Neutrophil (primary cell): ENCODE results near the gene ZNF780A.

Source experiments
- H3K27ac ChIP-seq: fragments of 200-600 bp; sonication (generic); 2 replicates; pipeline ENCODE4 v1.5.1; 2016; ENCODE audit warnings: mild to moderate bottlenecking, moderate library complexity
- H3K27me3 ChIP-seq: fragments of 200-600 bp; sonication (generic); 2 replicates; pipeline ENCODE4 v1.6.0; 2016; ENCODE audit warnings: mild to moderate bottlenecking
- H3K36me3 ChIP-seq: fragments of 200-600 bp; sonication (generic); 2 replicates; pipeline ENCODE4 v1.5.1; 2017
- H3K4me1 ChIP-seq, 2 experiments: fragments of 200-600 bp in 1 of 2; sonication (generic) in 1 of 2; 1 replicate in 1 of 2; 2 replicates in 1 of 2; pipeline versions ENCODE4 v1.5.1 to v1.6.1; 2013 to 2016; ENCODE audit warnings: low read depth in 1 of 2, low read length in 1 of 2, mild to moderate bottlenecking in 1 of 2, moderate library complexity in 1 of 2; ENCODE audit not compliant: control insufficient read depth in 1 of 2, insufficient read depth in 1 of 2
- H3K4me3 ChIP-seq, 2 experiments: fragments of 200-600 bp in 1 of 2; sonication (generic) in 1 of 2; 1 replicate in 1 of 2; 2 replicates in 1 of 2; pipeline ENCODE4 v1.5.1; 2013 to 2016; ENCODE audit warnings: low read depth in 1 of 2, low read length in 1 of 2, mild to moderate bottlenecking in 1 of 2, moderate library complexity in 1 of 2
- H3K9me3 ChIP-seq: fragments of 200-600 bp; sonication (generic); 2 replicates; pipeline ENCODE4 v1.5.1; 2016
- CTCF ChIP-seq: fragments of 200-600 bp; sonication (generic); IDR thresholded peaks from 2 replicates; pipeline ENCODE4 v1.5.1; 2016; ENCODE audit warnings: antibody characterized with exemption

The ZNF780A gene

GRCh38 chr19:40090241-40091204 lies at the start of gene ZNF780A:
TSS of gene ZNF780A (minus strand) at chr19:40090943. CDS start at chr19:40084753, 6,190 bp downstream.
- TF ChIP-seq CTCF: no peak
- H3K4me1 ChIP-seq: peaks cover 24 to 38% of the 10 kb centered on the region in 2 experiments
- H3K27me3 ChIP-seq: peaks cover 33% of the 10 kb centered on the region
- H3K4me3 ChIP-seq: peak within 1 kb of the TSS; percentile 76 to 97
- H3K36me3 ChIP-seq: no peaks in the 10 kb centered on the region
- H3K27ac ChIP-seq: peak within 1 kb of the TSS; percentile 90
- no peaks in the 10 kb centered on the region for H3K9me3 ChIP-seq

- Histone ChIP-seq H3K4me1 (peaks cover 10 to 11% of the 10 kb centered on the region in 2 experiments), H3K4me3 (no peak overlapping the region), H3K27ac (no peak overlapping the region), H3K9me3 (no peaks in the 10 kb centered on the region), H3K36me3 (no peaks in the 10 kb centered on the region), H3K27me3 (peaks cover 35% of the 10 kb centered on the region)
- TF ChIP-seq CTCF: no peak
These were observed 49.0 kb upstream of the ZNF780A start for GRCh38 chr19:40139533-40140287.

GRCh38 chr19:40136818-40137217 lies 46.1 kb upstream of the ZNF780A start:
- peaks cover 57% of the 10 kb centered on the region for H3K27me3 ChIP-seq
- H3K36me3 ChIP-seq: no peaks in the 10 kb centered on the region
- no peak overlapping the region for H3K27ac ChIP-seq
- H3K9me3 ChIP-seq: no peaks in the 10 kb centered on the region
- TF ChIP-seq CTCF: no peak
- H3K4me3 ChIP-seq: no peak overlapping the region
- no peaks in the 10 kb centered on the region for H3K4me1 ChIP-seq

GRCh38 chr19:40134866-40135265 lies 44.1 kb upstream of the ZNF780A start:
- no peaks in the 10 kb centered on the region for H3K36me3 ChIP-seq
- H3K9me3 ChIP-seq: no peaks in the 10 kb centered on the region
- H3K27ac ChIP-seq: no peak overlapping the region
- no peaks in the 10 kb centered on the region for H3K4me1 ChIP-seq
- H3K27me3 ChIP-seq: peaks cover 75% of the 10 kb centered on the region
- no peak overlapping the region for H3K4me3 ChIP-seq
- TF ChIP-seq CTCF: no peak

- no peaks in the 10 kb centered on the region for H3K36me3 ChIP-seq
These were observed 42.7 kb upstream of the ZNF780A start for GRCh38 chr19:40133491-40133890.

More at GRCh38 chr19:40133491-40133890, 42.7 kb upstream of the ZNF780A start:
- TF ChIP-seq CTCF: no peak
- H3K9me3 ChIP-seq: no peaks in the 10 kb centered on the region
- peaks cover 80% of the 10 kb centered on the region for H3K27me3 ChIP-seq
- no peak overlapping the region for H3K4me3 ChIP-seq
- no peaks in the 10 kb centered on the region for H3K4me1 ChIP-seq
- H3K27ac ChIP-seq: no peak overlapping the region
